Upper lobe of right lung (tissue), 1 donor: Measurements from ENCODE around the gene SNAI1. TPM values are rescaled to one million over a fixed set of nuclear protein-coding genes. Genes with fewer than 3 reads are reported as not detected.

Source experiments
- ATAC-seq: fragments of 200-7000 bp; cut with Tn5 transposase; one replicate; pipeline ENCODE4 v1.9.1; 2020; ENCODE audit warnings: mild to moderate bottlenecking, moderate library complexity
- DNase-seq: peaks from one replicate; pipeline ENCODE4 v3.0.0-alpha.2; 2020
- H3K27ac ChIP-seq: fragments of 200-600 bp; one replicate; pipeline ENCODE4 v1.8.0; 2022
- H3K27me3 ChIP-seq: fragments of 200-600 bp; one replicate; pipeline ENCODE4 v1.8.0; 2022; ENCODE audit warnings: mild to moderate bottlenecking
- H3K36me3 ChIP-seq: fragments of 200-600 bp; one replicate; pipeline ENCODE4 v1.8.0; 2022
- H3K4me1 ChIP-seq: fragments of 200-600 bp; one replicate; pipeline ENCODE4 v1.8.0; 2022
- H3K4me3 ChIP-seq: fragments of 200-600 bp; one replicate; pipeline ENCODE4 v1.8.0; 2022; ENCODE audit warnings: mild to moderate bottlenecking
- H3K9me3 ChIP-seq: fragments of 200-600 bp; one replicate; pipeline ENCODE4 v1.8.0; 2022
- CTCF ChIP-seq: fragments of 200-600 bp; IDR thresholded peaks from one replicate; pipeline ENCODE4 v1.8.0; 2022; ENCODE audit warnings: antibody characterized with exemption
- intact Hi-C: fragments of 100-400 bp; cut with DNase I; formaldehyde crosslinking; loops from one replicate; pipeline ENCODE4 v1.11.0; 2022
- total RNA-seq: library from RNA; stranded (reverse); fragmentation: NEBNext Ultra II Directional; extraction: Animal tissue kit (Norgen Biotek cat#: 25700); gene quantifications from one replicate; pipeline ENCODE4 v1.2.1, GENCODE V29; 2021
- donor health status: DM: no; HTN: yes; CAD: no; lungs with severe emphysema.

Gene SNAI1
- total RNA-seq, 1 donor from 2014 or later: 10.6 TPM

DNA sequence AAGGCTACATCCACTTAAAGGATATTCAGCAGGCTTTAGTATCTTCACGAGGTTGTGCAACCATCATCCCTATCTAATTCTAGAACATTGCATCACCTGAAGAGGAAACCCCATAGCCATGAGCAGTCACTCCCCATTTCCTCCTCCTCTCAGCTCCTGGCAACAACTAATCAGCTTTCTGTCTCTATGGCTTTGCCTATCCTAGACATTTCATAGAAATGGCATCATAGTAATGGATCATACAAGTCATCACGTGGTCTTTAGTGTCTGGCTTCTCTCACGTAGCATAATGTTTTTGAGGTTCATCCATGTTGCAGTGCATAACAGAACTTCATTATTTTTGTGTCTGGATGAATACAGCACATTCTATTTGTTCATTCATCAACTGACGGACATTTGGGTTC is 20.5 kb downstream of the SNAI1 start:
- Histone ChIP-seq H3K4me1 (peaks cover 6% of the 10 kb centered on the region), H3K9me3 (no peaks in the 10 kb centered on the region), H3K4me3 (no peak overlapping the region), H3K27ac (no peak overlapping the region), H3K36me3 (no peaks in the 10 kb centered on the region), H3K27me3 (no peaks in the 10 kb centered on the region)
- no peak for TF ChIP-seq CTCF
- no peak for DNase-seq
- peak; percentile 76 for ATAC-seq
- intact Hi-C loops: no loop called here

- Histone ChIP-seq H3K4me3 (no peak overlapping the region), H3K27me3 (no peaks in the 10 kb centered on the region), H3K9me3 (no peaks in the 10 kb centered on the region), H3K4me1 (peaks cover 6% of the 10 kb centered on the region), H3K27ac (no peak overlapping the region), H3K36me3 (no peaks in the 10 kb centered on the region)
- DNase-seq (no peak), ATAC-seq (no peak)
- TF ChIP-seq CTCF: no peak
- intact Hi-C loops: no loop called here
Measured at GRCh38 chr20:50004229-50004628, 21.4 kb downstream of the SNAI1 start.

DNA sequence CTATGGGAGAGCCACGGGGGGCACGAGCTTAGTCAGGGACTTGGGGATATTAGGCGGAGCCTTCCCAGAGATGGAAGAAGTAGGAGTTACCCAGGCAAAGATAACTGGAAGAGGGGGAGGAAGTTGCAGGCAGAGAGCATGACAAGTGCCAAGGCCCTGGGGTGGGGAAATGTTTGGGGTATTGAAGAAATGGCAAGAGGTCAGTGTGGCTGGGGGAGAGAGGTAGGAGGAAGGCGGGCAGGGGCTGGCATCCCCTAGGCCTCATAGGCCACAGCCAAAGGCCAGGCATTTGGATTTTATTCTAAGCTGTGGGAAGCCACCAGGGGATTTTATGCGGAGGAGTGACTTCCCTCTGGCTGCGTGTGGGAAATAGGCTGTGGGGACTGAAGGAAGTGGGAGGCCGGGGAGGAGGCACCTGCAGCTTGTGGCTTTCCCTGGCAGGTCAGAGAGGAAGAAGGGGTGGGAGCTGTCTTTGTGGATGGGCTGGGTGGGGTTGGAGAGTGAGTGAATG is 22.7 kb downstream of the SNAI1 start:
- Histone ChIP-seq H3K27me3 (no peaks in the 10 kb centered on the region), H3K4me3 (no peak overlapping the region), H3K27ac (no peak overlapping the region), H3K9me3 (no peaks in the 10 kb centered on the region), H3K36me3 (no peaks in the 10 kb centered on the region), H3K4me1 (peaks cover 6% of the 10 kb centered on the region)
- DNase-seq: no peak
- TF ChIP-seq CTCF: no peak
- intact Hi-C loops: no loop called here
- ATAC-seq: peak; percentile 33

DNA sequence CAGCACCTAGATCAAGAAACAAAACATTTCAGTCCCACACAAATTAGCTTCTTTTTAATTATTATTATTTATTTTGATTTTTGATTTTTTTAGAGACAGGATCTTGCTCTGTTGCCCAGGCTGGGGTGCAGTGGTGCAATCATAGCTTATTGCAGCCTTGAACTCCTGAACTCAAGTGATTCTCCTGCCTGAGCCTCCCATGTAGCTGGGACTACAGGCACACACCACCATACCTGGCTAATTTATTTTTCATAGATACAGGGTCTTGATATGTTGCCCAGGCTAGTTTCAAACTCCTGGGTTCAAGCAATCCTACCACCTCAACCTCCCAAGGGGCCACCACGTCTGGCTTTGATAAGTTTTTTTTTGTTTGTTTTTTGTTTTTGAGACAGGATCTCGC is 24.6 kb downstream of the SNAI1 start:
- no peak for ATAC-seq
- H3K36me3 ChIP-seq: no peaks in the 10 kb centered on the region
- intact Hi-C loops: no loop called here
- DNase-seq: no peak
- H3K9me3 ChIP-seq: no peaks in the 10 kb centered on the region
- no peak for TF ChIP-seq CTCF
- H3K4me3 ChIP-seq: no peak overlapping the region
- H3K27ac ChIP-seq: no peak overlapping the region
- H3K4me1 ChIP-seq: peaks cover 6% of the 10 kb centered on the region
- no peaks in the 10 kb centered on the region for H3K27me3 ChIP-seq

DNA sequence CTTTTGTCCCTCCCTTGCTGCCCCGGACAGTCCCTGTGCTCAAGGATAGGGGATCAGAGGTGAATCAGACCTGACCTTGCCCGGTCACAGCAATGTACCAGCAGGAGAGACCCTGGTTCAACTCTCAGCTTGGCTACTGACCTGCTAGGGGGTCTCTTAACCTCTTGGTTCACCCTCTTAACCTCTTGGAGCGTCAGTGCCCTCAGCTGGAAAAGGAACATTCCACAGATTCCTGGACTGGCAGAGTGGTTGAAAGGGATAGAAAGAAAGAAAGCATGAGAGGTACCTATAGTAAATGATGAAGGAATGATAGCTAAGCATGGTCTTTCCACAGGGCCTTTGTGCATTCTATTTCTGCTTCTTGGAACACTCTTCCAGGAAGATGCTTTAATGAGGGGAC is 25.2 kb downstream of the SNAI1 start:
- no peak overlapping the region for H3K4me3 ChIP-seq
- DNase-seq (no peak), ATAC-seq (no peak)
- H3K36me3 ChIP-seq: no peaks in the 10 kb centered on the region
- H3K9me3 ChIP-seq: no peaks in the 10 kb centered on the region
- intact Hi-C loops: no loop called here
- no peaks in the 10 kb centered on the region for H3K27me3 ChIP-seq
- H3K27ac ChIP-seq: no peak overlapping the region
- H3K4me1 ChIP-seq: peaks cover 5% of the 10 kb centered on the region
- TF ChIP-seq CTCF: no peak
